HL-60 (cell line): ENCODE results near the gene ROPN1.
"Not testable (repeated sequence)": the region's sequence is repeated elsewhere in the genome, so short reads cannot be mapped to it uniquely, and the experiment has no call there.

Experiments used
- DNase-seq, 2 experiments: peaks; one replicate each; pipeline ENCODE4 v3.0.0-alpha.2; 2010 to 2020; ENCODE audit warnings: low read depth in 1 of 2, low spot score in 1 of 2
- H3K27ac ChIP-seq: fragments of 250-450 bp; sonication (Bioruptor Pico); replicated peaks from 2 replicates; pipeline ENCODE4 v1.5.1; 2020; ENCODE audit warnings: mild to moderate bottlenecking, moderate library complexity
- H3K27me3 ChIP-seq: fragments of 250-450 bp; sonication (Bioruptor Pico); 2 replicates; pipeline ENCODE4 v1.5.1; 2021; ENCODE audit warnings: mild to moderate bottlenecking, moderate library complexity; ENCODE audit not compliant: insufficient read depth, poor library complexity, severe bottlenecking
- H3K4me3 ChIP-seq: replicated peaks from 2 replicates; pipeline ENCODE4 v1.5.1; 2011; ENCODE audit warnings: mild to moderate bottlenecking, control low read depth, low read length; ENCODE audit not compliant: insufficient read depth
- CTCF ChIP-seq: IDR thresholded peaks from one replicate; pipeline ENCODE4 v1.5.1; 2011; ENCODE audit warnings: low read length, control low read depth, inconsistent platforms; ENCODE audit not compliant: insufficient read depth
- GABPA ChIP-seq: IDR thresholded peaks from 2 replicates; pipeline ENCODE4 v1.6.1; 2012; ENCODE audit warnings: low read depth
- POLR2AphosphoS5 ChIP-seq: IDR thresholded peaks from 2 replicates; pipeline ENCODE4 v1.6.1; 2012; ENCODE audit warnings: low read depth
- REST ChIP-seq: IDR thresholded peaks from 2 replicates; pipeline ENCODE4 v1.6.1; 2012; ENCODE audit warnings: low read depth; ENCODE audit not compliant: insufficient replicate concordance
- SPI1 ChIP-seq: IDR thresholded peaks from 2 replicates; pipeline ENCODE4 v1.6.1; 2012; ENCODE audit warnings: low read depth, mild to moderate bottlenecking, borderline replicate concordance

The ROPN1 gene

GRCh38 chr3:123984957-123985356 is 7.0 kb downstream of the ROPN1 start:
- TF ChIP-seq POLR2AphosphoS5 (no peak), GABPA (no peak), REST (no peak), SPI1 (no peak), CTCF (no peak)
- H3K27me3 ChIP-seq, result peaks cover 24% of the 10 kb centered on the region
- DNase-seq, result no peak

DNA sequence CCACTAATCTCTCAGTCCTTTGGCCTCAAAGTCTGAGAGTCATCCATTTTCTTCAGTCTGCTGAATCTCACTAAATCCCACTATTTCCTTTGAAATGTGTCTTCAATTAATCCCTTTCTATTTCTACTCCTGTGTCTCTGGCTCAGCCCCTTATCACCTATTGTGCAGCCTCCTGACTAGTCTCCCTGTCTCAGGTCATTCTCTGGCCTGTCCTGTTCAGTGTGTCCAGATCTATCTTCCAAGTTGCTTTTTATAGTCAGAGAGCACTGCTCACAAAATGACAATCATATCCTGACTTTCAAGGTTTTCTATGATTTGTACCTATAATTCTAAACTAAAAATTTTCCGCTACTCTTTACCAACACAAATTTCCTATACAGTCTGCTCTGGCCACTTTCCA is 7.6 kb downstream of the ROPN1 start:
- Histone ChIP-seq H3K27me3 (peaks cover 24% of the 10 kb centered on the region), H3K4me3 (no peak overlapping the region), H3K27ac (no peak overlapping the region)
- TF ChIP-seq REST (no peak), SPI1 (no peak), POLR2AphosphoS5 (no peak), CTCF (no peak), GABPA (no peak)
- DNase-seq, result no peak

More at GRCh38 chr3:123984957-123985356, 7.0 kb downstream of the ROPN1 start:
- Histone ChIP-seq H3K4me3 (no peak overlapping the region), H3K27ac (no peak overlapping the region)

DNA sequence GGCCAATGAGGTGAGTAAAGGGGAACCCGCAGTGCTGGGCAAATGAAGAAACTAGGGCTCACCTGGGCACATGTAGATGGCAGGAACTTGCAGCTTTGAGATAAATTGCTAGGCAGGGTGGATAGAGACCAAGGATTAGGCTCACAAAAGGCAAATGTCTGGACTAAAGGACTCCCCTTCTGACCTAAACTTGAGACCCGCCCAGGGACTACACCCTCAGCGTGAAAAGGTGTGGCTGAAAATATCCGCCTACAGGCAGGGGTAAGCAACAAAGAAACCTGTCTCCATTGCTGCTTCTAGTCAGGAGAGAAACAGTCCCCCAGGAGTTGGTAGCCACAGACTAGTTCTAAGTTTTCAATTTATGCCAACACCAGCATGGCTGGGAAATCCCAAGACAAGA is 10.6 kb downstream of the ROPN1 start:
- DNase-seq, result not testable (repeated sequence)
- peaks cover 15% of the 10 kb centered on the region for H3K27me3 ChIP-seq

DNA sequence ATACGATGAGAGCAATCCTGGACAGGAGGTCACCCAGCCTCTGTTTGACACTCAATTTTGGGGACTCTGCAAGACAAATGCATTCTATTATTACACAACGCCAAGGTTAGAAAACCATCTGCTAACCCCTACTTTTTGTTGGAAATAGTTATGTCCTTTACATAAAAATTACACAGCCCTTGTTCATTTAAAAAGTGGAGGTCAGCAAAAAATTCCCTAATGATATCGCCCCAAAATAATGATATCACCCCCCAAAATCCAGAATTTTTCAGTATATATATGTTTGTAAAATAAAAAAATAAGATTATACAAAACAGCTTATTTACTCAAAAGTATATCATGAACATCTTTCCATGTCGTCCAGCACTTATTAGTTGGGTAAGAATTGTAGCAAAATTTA is 11.4 kb downstream of the ROPN1 start:
- no peak for DNase-seq
- no peak overlapping the region for H3K4me3 ChIP-seq
- no peak overlapping the region for H3K27ac ChIP-seq
- H3K27me3 ChIP-seq, result peaks cover 13% of the 10 kb centered on the region
- TF ChIP-seq REST, result no peak
- no peak for TF ChIP-seq CTCF

More for the DNA sequence above, 10.6 kb downstream of the ROPN1 start:
- not testable (repeated sequence) for H3K27ac ChIP-seq, H3K4me3 ChIP-seq
